ENCODE data around the gene DLGAP4. TPM values are rescaled to one million over a fixed set of nuclear protein-coding genes. Genes with fewer than 3 reads are reported as not detected.

DLGAP4 gene
- total and polyA plus RNA-seq, 2 experiments from 2014 or later = 14.3 to 68.1 TPM

DNA sequence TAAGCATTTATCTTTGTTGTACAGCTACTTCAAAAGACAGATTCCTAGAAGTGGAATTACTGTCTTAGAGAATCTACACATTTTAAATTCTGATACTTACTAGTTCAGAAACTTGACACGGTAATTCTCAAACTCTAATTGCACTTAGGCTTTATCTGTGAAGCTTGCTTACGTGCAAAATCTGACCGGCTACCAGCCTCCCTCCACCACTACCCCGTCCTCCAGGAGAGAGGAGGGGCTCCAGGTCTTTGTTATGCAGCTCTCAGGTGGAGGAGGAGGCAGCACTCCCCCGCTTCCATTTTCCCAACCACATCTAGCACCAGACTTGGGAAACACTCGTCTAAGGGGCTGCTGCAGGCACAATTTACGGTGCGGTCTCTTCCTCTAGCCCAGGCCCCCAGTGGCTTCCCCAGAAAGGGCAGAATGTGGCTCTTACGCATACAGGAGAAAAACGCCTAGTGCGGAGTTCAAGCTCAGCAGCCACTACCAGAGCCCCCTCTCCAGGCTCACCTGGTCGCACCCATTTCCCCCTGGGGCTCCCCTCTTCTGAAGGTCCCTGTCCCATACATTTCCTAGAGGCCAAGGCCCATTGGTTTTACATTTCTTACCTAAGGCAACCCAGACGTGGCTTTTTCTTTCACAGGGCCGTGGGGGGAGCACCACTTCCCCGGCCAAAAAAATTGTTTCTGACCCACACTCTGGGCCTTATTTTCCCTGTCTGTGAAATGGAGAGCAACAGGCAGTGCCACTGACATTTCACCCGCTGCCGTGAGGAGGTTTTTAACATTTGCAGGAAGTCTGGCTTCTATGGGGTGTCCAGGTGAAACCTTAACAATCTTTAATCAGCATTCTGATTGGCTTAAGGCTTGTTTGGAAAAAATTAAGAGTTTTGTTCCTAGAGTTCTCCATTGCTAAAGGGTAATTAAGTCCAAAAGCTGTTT is 265.7 kb downstream of the DLGAP4 start:
- Histone ChIP-seq H3K36me3 (ENCODE audit: low read depth) (no peaks in the 10 kb centered on the region), H2AFZ (peak overlapping the region; percentile 78; the same call in 1 of the 2 replicates), H3K4me1 (ENCODE audit: insufficient read depth) (no peaks in the 10 kb centered on the region), H3K4me3 (no peak overlapping the region), H3K79me2 (ENCODE audit: insufficient read depth) (0 out of 2 replicates have a peak, but pooled peaks cover 4% of the 10 kb centered on the region), H3F3A (ENCODE audit: insufficient read depth) (peaks cover 21% of the 10 kb centered on the region), H3K27ac (no peak overlapping the region), H3K9ac (no peak overlapping the region), H3K27me3 (replicated peaks; ENCODE audit: insufficient read depth) (no peaks in the 10 kb centered on the region), H3K4me2 (ENCODE audit: unreplicated experiment) (no peak overlapping the region), H3K9me3 (ENCODE audit: low read depth) (no peaks in the 10 kb centered on the region), H3K9me2 (ENCODE audit: insufficient read depth) (no peaks in the 10 kb centered on the region), H4K20me1 (ENCODE audit: insufficient read depth) (no peaks in the 10 kb centered on the region)
- TF ChIP-seq EZH2phosphoT487 (IDR thresholded peaks at IDR 0.05; ENCODE audit: insufficient read depth, low read depth) = no peak
- no peak for TF ChIP-seq EZH2 (IDR thresholded peaks at IDR 0.05; ENCODE audit: insufficient read depth, poor library complexity, severe bottlenecking)
- in situ Hi-C loops (cut with MboI) = no loop called here
- no peak for DNase-seq
- WGBS, 2 experiments (ENCODE audit: low coverage in 1 of 2, low lambda C conversion rate in 2 of 2, missing lambda C conversion rate in 2 of 2) = 90% methylated on average over 17 of the region's 17 CpGs

DNA sequence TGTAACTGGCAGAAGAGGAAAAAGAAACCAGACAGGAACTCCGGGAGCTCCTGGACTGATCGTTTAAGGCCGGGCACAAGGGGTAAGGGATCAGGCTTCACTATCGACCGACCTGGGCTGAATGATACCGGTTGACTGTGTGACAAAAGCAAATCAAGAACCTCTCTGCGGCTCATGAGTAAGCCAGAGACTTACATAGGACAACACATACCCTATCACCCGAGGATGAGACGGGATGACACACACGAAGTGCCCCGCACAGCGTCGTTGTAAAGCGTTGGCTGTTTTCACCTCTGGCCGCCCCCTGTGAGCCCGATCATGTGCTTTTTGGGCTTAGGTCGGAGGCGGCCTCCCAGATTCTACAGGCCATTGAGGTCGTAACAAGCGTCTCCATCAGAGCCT is 266.6 kb downstream of the DLGAP4 start:
- H3K36me3 ChIP-seq (ENCODE audit: low read depth) = no peaks in the 10 kb centered on the region
- no peaks in the 10 kb centered on the region for H4K20me1 ChIP-seq (ENCODE audit: insufficient read depth)
- peak overlapping the region; percentile 82 for H3K4me2 ChIP-seq (ENCODE audit: unreplicated experiment)
- peak overlapping the region; percentile 78 for H2AFZ ChIP-seq
- 0 out of 2 replicates have a peak, but pooled peaks cover 5% of the 10 kb centered on the region for H3K79me2 ChIP-seq (ENCODE audit: insufficient read depth)
- H3K27me3 ChIP-seq (replicated peaks; ENCODE audit: insufficient read depth) = no peaks in the 10 kb centered on the region
- no peaks in the 10 kb centered on the region for H3K9me3 ChIP-seq (ENCODE audit: low read depth)
- TF ChIP-seq EZH2phosphoT487 (IDR thresholded peaks at IDR 0.05; ENCODE audit: insufficient read depth, low read depth) = no peak
- TF ChIP-seq EZH2 (IDR thresholded peaks at IDR 0.05; ENCODE audit: insufficient read depth, poor library complexity, severe bottlenecking) = no peak
- H3F3A ChIP-seq (ENCODE audit: insufficient read depth) = peaks cover 21% of the 10 kb centered on the region
- in situ Hi-C loops (cut with MboI) = no loop called here
- no peak overlapping the region for H3K27ac ChIP-seq
- H3K9me2 ChIP-seq (ENCODE audit: insufficient read depth) = no peaks in the 10 kb centered on the region
- H3K9ac ChIP-seq = peak overlapping the region; percentile 69; the same call in 1 of the 2 replicates
- DNase-seq = peak; percentile 48
- WGBS, 2 experiments (ENCODE audit: low coverage in 1 of 2, low lambda C conversion rate in 2 of 2, missing lambda C conversion rate in 2 of 2) = 35 to 39% methylated on average over 20 of the region's 20 CpGs
- H3K4me3 ChIP-seq = peak overlapping the region; percentile 80
- no peaks in the 10 kb centered on the region for H3K4me1 ChIP-seq (ENCODE audit: insufficient read depth)

DNA sequence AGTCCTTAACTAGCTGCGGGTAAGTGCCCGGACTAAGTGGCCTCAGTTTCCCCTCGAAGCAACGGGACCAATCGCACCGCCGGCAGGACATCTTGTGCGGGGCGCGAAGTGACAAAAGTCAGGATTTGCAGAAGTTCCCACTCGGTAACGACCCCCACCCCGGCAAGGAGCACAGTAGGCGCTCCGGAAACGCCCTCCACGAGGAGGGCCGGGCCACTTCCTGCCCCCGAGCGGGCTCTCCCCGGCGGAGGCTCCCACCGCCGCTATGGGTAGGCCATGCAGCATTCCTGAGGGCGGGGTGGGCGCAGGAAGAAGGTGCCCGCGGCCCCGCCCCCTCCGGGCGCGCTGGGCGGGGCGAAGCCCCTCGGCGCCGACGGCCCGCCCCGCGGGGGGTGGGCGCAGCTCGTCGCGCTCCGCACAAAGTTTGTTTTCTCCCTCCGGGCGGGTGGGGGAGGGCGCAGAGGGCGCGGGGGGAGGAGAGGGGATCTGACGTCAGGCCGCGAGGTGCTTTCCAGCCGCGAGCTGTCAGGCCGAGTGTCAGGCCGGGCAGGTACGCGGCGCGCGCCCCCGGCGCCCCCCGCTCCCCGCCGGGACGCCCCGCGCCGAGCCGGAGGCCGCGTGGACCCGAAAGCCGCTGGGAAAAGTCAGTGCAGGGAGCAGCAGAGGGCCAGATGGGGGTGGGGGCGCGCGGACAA is 267.1 kb downstream of the DLGAP4 start, which contains the start of gene TGIF2:
TSS of gene TGIF2 (plus strand) at position 495 of the 695 bp plus-strand sequence. CDS start 5,178 bp downstream, outside the sequence.
- Histone ChIP-seq H3K4me3 (peak within 1 kb of the TSS; percentile 80), H3K4me2 (ENCODE audit: unreplicated experiment) (peak within 1 kb of the TSS; percentile 82), H2AFZ (peak within 1 kb of the TSS; percentile 78), H3K9ac (peak within 1 kb of the TSS; percentile 69), H3F3A (ENCODE audit: insufficient read depth) (peaks cover 21% of the 10 kb centered on the region), H3K79me2 (ENCODE audit: insufficient read depth) (0 out of 2 replicates have a peak, but pooled peaks cover 7% of the 10 kb centered on the region), H3K9me2 (ENCODE audit: insufficient read depth) (no peaks in the 10 kb centered on the region), H3K27me3 (replicated peaks; ENCODE audit: insufficient read depth) (no peaks in the 10 kb centered on the region), H3K4me1 (ENCODE audit: insufficient read depth) (no peaks in the 10 kb centered on the region), H3K9me3 (ENCODE audit: low read depth) (no peaks in the 10 kb centered on the region), H3K36me3 (ENCODE audit: low read depth) (no peaks in the 10 kb centered on the region), H4K20me1 (ENCODE audit: insufficient read depth) (no peaks in the 10 kb centered on the region), H3K27ac (no peak within 1 kb of the TSS)
- WGBS, 2 experiments (ENCODE audit: low coverage in 1 of 2, low lambda C conversion rate in 2 of 2, missing lambda C conversion rate in 2 of 2) = 4 to 5% methylated on average over 27 to 65 of the region's 80 CpGs
- no peak for TF ChIP-seq EZH2phosphoT487 (IDR thresholded peaks at IDR 0.05; ENCODE audit: insufficient read depth, low read depth)
- no peak for TF ChIP-seq EZH2 (IDR thresholded peaks at IDR 0.05; ENCODE audit: insufficient read depth, poor library complexity, severe bottlenecking)
- DNase-seq = peak; percentile 77
- in situ Hi-C loops (cut with MboI) = no loop called here

DNA sequence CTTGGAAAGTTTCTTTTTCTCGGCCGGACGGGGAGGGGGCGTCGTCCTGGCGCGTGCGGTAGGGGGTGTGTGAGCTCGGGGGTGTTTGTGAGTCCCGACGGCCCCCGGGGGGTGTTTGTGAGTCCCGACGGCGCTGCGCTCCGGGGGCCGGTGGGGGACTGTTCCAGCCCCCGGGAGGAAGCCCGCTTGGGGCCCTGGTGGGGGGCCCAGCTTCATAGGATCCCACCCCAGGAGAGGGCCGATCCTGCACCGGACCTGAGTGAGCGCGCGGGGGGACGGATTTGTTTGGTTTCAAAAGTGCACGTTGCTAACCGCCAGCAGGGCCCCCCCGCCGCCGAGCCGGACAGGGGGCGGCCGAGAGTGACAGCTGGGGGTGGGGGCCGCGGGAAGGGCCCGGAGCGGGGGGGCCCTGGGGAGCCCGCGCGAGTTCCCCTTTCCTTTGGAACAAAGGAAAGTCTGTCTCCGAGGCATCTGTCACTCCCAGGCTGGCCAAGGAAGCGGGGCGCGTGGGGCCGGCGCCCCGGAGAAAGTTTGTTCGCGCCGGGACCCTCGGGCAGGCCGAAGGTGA is 267.7 kb downstream of the DLGAP4 start:
- H3K4me1 ChIP-seq (ENCODE audit: insufficient read depth) = no peaks in the 10 kb centered on the region
- peak overlapping the region; percentile 69 for H3K9ac ChIP-seq
- H3K9me3 ChIP-seq (ENCODE audit: low read depth) = no peaks in the 10 kb centered on the region
- WGBS, 2 experiments (ENCODE audit: low coverage in 1 of 2, low lambda C conversion rate in 2 of 2, missing lambda C conversion rate in 2 of 2) = 1 to 3% methylated on average over 37 to 40 of the region's 53 CpGs
- H2AFZ ChIP-seq = peak overlapping the region; percentile 78
- in situ Hi-C loops (cut with MboI) = no loop called here
- no peak overlapping the region for H3K27ac ChIP-seq
- no peaks in the 10 kb centered on the region for H3K27me3 ChIP-seq (replicated peaks; ENCODE audit: insufficient read depth)
- H3K9me2 ChIP-seq (ENCODE audit: insufficient read depth) = no peaks in the 10 kb centered on the region
- H3K4me2 ChIP-seq (ENCODE audit: unreplicated experiment) = peak overlapping the region; percentile 82
- H3F3A ChIP-seq (ENCODE audit: insufficient read depth) = peaks cover 21% of the 10 kb centered on the region
- H4K20me1 ChIP-seq (ENCODE audit: insufficient read depth) = no peaks in the 10 kb centered on the region
- H3K36me3 ChIP-seq (ENCODE audit: low read depth) = no peaks in the 10 kb centered on the region
- peak; percentile 33 for DNase-seq
- TF ChIP-seq EZH2phosphoT487 (IDR thresholded peaks at IDR 0.05; ENCODE audit: insufficient read depth, low read depth) = no peak
- no peak for TF ChIP-seq EZH2 (IDR thresholded peaks at IDR 0.05; ENCODE audit: insufficient read depth, poor library complexity, severe bottlenecking)
- H3K79me2 ChIP-seq (ENCODE audit: insufficient read depth) = 0 out of 2 replicates have a peak, but pooled peaks cover 7% of the 10 kb centered on the region
- H3K4me3 ChIP-seq = peak overlapping the region; percentile 80
